MM.1S (cell line): ENCODE results near the gene ANXA9.

ENCODE experiments used
- CTCF ChIP-seq: fragments of 300-600 bp; sonication (generic); IDR thresholded peaks from 2 replicates; pipeline ENCODE4 v1.5.1; 2016; ENCODE audit warnings: antibody characterized with exemption, low read length, mixed read lengths
- EZH2 ChIP-seq: fragments of 300-600 bp; sonication (generic); optimal IDR thresholded peaks from 2 replicates; pipeline ENCODE3; 2017; ENCODE audit warnings: low read depth, mild to moderate bottlenecking, antibody characterized with exemption, low read length, mixed read lengths
- EZH2phosphoT487 ChIP-seq: fragments of 300-600 bp; sonication (generic); IDR thresholded peaks from 2 replicates; pipeline ENCODE4 v1.6.1; 2018; ENCODE audit warnings: antibody characterized with exemption, low read length

GRCh38 chr1:150974580-150975478 lies 7.3 kb upstream of the ANXA9 start, which contains the start of gene CERS2:
- TF ChIP-seq CTCF: no peak
- TF ChIP-seq EZH2phosphoT487: no peak
- TF ChIP-seq EZH2: no peak
